ENCODE data around the gene KRT39.

KRT39 gene

GRCh38 chr17:40952661-40953060, 14.1 kb downstream of the KRT39 start:
- Histone ChIP-seq H3K79me2 (ENCODE audit: insufficient read depth, low read length) (no peaks in the 10 kb centered on the region), H3K27me3 (ENCODE audit: insufficient read depth, low read length, poor library complexity) (peaks cover 27% of the 10 kb centered on the region), H3K27ac (ENCODE audit: low read length) (no peak overlapping the region), H3K9ac (ENCODE audit: low read depth, low read length) (no peak overlapping the region), H3K4me1 (ENCODE audit: insufficient read depth, low read length) (no peaks in the 10 kb centered on the region), H3K4me3 (ENCODE audit: low read depth in 1 of 2, low read length in 2 of 2) (no peak overlapping the region), H3K4me2 (ENCODE audit: insufficient read depth, low read length) (no peak overlapping the region), H2AFZ (ENCODE audit: low read depth, low read length) (no peak overlapping the region), H3K9me3 (ENCODE audit: insufficient read depth, low read length, severe bottlenecking) (no peaks in the 10 kb centered on the region), H3K36me3 (ENCODE audit: insufficient read depth, low read length) (no peaks in the 10 kb centered on the region), H4K20me1 (ENCODE audit: insufficient read depth, low read length) (no peaks in the 10 kb centered on the region)
- ATAC-seq (ENCODE audit: insufficient read depth, low read depth) = no peak
- TF ChIP-seq EZH2 (IDR thresholded peaks at IDR 0.05; ENCODE audit: borderline replicate concordance, low read depth, low read length, severe bottlenecking) = no peak
- TF ChIP-seq CTCF (IDR thresholded peaks at IDR 0.05; ENCODE audit: borderline replicate concordance, extremely low read depth, low read length, poor library complexity, severe bottlenecking) = no peak
- DNase-seq = no peak

- ATAC-seq (ENCODE audit: insufficient read depth, low read depth) = no peak
- H3K9ac ChIP-seq (ENCODE audit: low read depth, low read length) = no peak overlapping the region
Observed at GRCh38 chr17:40952154-40952553, 14.6 kb downstream of the KRT39 start.

GRCh38 chr17:40951011-40951622, 15.6 kb downstream of the KRT39 start:
- Histone ChIP-seq H2AFZ (ENCODE audit: low read depth, low read length) (no peak overlapping the region), H3K9me3 (ENCODE audit: insufficient read depth, low read length, severe bottlenecking) (no peaks in the 10 kb centered on the region), H3K4me2 (ENCODE audit: insufficient read depth, low read length) (no peak overlapping the region), H3K4me1 (ENCODE audit: insufficient read depth, low read length) (no peaks in the 10 kb centered on the region), H3K79me2 (ENCODE audit: insufficient read depth, low read length) (no peaks in the 10 kb centered on the region), H3K36me3 (ENCODE audit: insufficient read depth, low read length) (no peaks in the 10 kb centered on the region), H3K9ac (ENCODE audit: low read depth, low read length) (no peak overlapping the region), H4K20me1 (ENCODE audit: insufficient read depth, low read length) (no peaks in the 10 kb centered on the region), H3K27me3 (ENCODE audit: insufficient read depth, low read length, poor library complexity) (peaks cover 31% of the 10 kb centered on the region), H3K27ac (ENCODE audit: low read length) (no peak overlapping the region), H3K4me3 (ENCODE audit: low read depth in 1 of 2, low read length in 2 of 2) (no peak overlapping the region)
- TF ChIP-seq CTCF (IDR thresholded peaks at IDR 0.05; ENCODE audit: borderline replicate concordance, extremely low read depth, low read length, poor library complexity, severe bottlenecking) = no peak
- no peak for TF ChIP-seq EZH2 (IDR thresholded peaks at IDR 0.05; ENCODE audit: borderline replicate concordance, low read depth, low read length, severe bottlenecking)
- ATAC-seq (ENCODE audit: insufficient read depth, low read depth) (no peak), DNase-seq (no peak)

More at GRCh38 chr17:40952154-40952553, 14.6 kb downstream of the KRT39 start:
- H3K79me2 ChIP-seq (ENCODE audit: insufficient read depth, low read length) = no peaks in the 10 kb centered on the region
- no peak overlapping the region for H2AFZ ChIP-seq (ENCODE audit: low read depth, low read length)
- H3K4me3 ChIP-seq (ENCODE audit: low read depth in 1 of 2, low read length in 2 of 2) = no peak overlapping the region
- DNase-seq = no peak
- TF ChIP-seq CTCF (IDR thresholded peaks at IDR 0.05; ENCODE audit: borderline replicate concordance, extremely low read depth, low read length, poor library complexity, severe bottlenecking) (no peak), EZH2 (IDR thresholded peaks at IDR 0.05; ENCODE audit: borderline replicate concordance, low read depth, low read length, severe bottlenecking) (no peak)
- no peaks in the 10 kb centered on the region for H4K20me1 ChIP-seq (ENCODE audit: insufficient read depth, low read length)
- H3K4me1 ChIP-seq (ENCODE audit: insufficient read depth, low read length) = no peaks in the 10 kb centered on the region
- H3K27me3 ChIP-seq (ENCODE audit: insufficient read depth, low read length, poor library complexity) = peaks cover 27% of the 10 kb centered on the region
- no peak overlapping the region for H3K4me2 ChIP-seq (ENCODE audit: insufficient read depth, low read length)
- H3K27ac ChIP-seq (ENCODE audit: low read length) = no peak overlapping the region
- no peaks in the 10 kb centered on the region for H3K9me3 ChIP-seq (ENCODE audit: insufficient read depth, low read length, severe bottlenecking)
- no peaks in the 10 kb centered on the region for H3K36me3 ChIP-seq (ENCODE audit: insufficient read depth, low read length)

All from DND-41 (cell line).